GM10266 (cell line): ENCODE measurements around the gene SLC9A4.
"Not testable (repeated sequence)": the region's sequence is repeated elsewhere in the genome, so short reads cannot be mapped to it uniquely, and the experiment has no call there.

Experiments used
- DNase-seq: peaks from one replicate; pipeline ENCODE4 v3.0.0; 2012; ENCODE audit errors: extremely low spot score
- TF ChIP-seq, protein P1 (sequence below): IDR thresholded peaks from 2 replicates; pipeline ENCODE4 v1.5.1; 2012; ENCODE audit warnings: mild to moderate bottlenecking, low read depth; ENCODE audit not compliant: control insufficient read depth, insufficient read depth; ENCODE audit errors: missing control alignments

Gene SLC9A4

DNA sequence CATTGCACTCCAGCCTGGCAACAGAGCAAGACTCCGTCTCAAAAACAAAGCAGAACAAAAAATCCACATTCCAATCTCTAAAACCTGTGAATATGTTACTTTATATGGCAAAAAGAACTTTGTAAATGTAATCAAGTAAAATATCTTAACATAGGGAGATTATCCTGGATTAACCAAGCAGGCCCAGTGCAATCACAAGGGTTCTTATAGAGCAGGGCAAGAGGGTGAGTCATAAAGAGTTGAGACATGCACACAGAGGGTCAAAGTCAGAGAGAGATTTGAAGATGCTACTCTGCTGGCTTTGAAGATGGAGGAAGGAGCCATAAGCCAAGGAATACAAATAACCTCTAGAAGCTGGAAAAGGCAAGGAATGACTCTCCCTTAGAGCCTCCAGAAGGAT is 85.4 kb downstream of the SLC9A4 start:
- TF ChIP-seq, protein P1, sequence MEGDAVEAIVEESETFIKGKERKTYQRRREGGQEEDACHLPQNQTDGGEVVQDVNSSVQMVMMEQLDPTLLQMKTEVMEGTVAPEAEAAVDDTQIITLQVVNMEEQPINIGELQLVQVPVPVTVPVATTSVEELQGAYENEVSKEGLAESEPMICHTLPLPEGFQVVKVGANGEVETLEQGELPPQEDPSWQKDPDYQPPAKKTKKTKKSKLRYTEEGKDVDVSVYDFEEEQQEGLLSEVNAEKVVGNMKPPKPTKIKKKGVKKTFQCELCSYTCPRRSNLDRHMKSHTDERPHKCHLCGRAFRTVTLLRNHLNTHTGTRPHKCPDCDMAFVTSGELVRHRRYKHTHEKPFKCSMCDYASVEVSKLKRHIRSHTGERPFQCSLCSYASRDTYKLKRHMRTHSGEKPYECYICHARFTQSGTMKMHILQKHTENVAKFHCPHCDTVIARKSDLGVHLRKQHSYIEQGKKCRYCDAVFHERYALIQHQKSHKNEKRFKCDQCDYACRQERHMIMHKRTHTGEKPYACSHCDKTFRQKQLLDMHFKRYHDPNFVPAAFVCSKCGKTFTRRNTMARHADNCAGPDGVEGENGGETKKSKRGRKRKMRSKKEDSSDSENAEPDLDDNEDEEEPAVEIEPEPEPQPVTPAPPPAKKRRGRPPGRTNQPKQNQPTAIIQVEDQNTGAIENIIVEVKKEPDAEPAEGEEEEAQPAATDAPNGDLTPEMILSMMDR = no peak
- DNase-seq = no peak

DNA sequence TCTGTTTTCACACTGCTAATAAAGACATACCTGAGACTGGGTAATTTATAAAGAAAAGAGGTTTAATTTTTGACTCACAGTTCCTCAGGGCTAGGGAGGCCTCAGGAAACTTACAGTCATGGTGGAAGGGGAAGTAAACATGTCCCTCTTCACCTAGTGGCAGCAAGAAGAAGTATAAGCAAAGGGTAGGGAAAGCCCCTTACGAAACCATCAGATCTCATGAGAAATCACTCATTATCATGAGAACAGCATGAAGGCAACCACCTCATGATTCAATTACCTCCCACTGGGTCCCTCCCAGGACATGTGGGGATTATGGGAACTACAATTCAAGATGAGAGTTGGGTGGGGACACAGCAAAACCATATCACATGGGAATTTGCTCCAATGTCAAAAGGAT is 89.5 kb downstream of the SLC9A4 start:
- DNase-seq = not testable (repeated sequence)

DNA sequence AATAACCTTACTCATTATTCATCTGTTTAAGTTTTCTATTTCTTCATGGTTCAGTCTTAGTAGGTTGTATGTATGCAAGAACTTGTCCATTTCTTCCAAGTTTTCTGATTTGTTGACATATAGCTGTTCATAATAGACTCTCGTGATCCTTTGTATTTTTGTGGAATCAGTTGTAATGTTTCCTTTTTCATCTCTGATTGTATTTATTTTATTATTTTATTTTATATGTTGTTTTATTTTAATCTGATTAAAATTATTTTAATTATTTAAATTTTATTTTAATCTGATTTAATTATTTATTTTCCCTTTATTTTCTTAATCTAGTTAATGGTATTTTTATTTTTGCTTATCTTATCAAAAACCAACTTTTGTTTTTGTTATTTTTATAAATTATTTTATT is 102.9 kb downstream of the SLC9A4 start:
- no peak for DNase-seq
- TF ChIP-seq, protein P1 = no peak

DNA sequence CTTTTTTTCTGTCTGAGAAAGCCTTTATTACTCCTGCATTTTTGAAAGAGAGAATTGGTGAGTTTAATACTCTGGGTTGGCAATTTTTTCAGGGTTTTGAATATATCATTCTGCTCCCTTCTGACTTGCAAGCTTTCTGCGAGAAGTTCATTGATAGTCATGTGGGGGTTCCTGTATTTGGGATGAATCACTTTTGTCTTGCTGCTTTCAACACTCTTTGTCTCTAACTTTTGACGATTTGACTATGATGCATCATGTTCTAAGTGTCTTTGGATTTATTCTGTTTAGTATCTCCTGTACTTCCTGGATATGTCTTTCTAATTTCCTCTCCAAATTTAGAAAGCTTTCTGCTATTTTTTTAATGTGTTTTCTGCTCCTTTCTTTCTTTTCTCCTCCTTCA is 105.3 kb downstream of the SLC9A4 start:
- no peak for DNase-seq
- TF ChIP-seq, protein P1 = no peak

DNA sequence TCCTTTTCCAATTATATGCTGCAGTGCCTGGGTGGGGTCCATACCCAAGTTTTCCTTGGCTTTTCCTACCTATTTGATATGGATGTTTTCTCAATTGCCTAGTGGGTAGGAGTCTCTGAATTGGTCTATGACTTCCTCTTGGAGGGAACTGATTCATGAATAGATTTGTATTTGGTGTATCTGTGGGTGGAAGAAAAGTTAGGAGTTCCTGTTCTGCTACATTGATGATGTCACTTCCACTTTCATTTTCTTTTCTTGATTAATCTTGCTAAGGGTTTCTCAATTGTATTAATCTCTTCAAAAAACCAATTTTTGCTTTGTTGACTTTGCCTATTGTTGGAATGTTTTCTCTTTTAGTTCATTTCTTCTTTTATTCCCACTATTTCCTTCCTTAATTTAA is 108.9 kb downstream of the SLC9A4 start:
- no peak for DNase-seq
- TF ChIP-seq, protein P1 = no peak

DNA sequence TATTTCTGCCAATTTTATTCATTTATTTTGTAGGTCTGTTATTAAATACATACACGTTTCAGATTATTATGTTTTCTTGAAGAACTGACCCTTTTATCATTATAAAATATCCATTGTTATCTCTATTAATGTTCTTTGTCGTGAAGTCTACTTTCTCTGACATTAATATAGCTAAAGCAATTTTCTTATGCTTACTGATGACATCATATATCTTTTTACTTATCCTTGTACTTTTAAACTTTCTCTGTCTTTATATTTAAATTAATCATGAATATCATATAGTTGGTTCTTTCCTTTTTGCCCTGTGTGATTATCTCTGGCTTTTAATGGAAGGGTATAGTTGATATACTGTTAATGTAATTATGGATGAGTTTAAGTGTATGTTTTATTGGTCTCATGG is 109.8 kb downstream of the SLC9A4 start:
- TF ChIP-seq, protein P1 = no peak
- no peak for DNase-seq
